Ovary (tissue), 9 donors: Measurements from ENCODE around the gene IP6K3. TPM values are rescaled to one million over a fixed set of nuclear protein-coding genes. Genes with fewer than 3 reads are reported as not detected.

Source experiments
- DNase-seq, 5 donors: peaks; one replicate each; pipeline ENCODE4 v3.0.0-alpha.2; 2019 to 2020
- H3K27ac ChIP-seq, 2 donors: fragments of 200-600 bp; one replicate each; pipeline versions ENCODE4 v1.5.1 to v1.8.0; 2019 to 2022
- H3K27me3 ChIP-seq: fragments of 200-600 bp; one replicate; pipeline ENCODE4 v1.8.0; 2022
- H3K36me3 ChIP-seq: fragments of 200-600 bp; sonication (generic); one replicate; pipeline ENCODE4 v1.5.1; 2019
- H3K4me1 ChIP-seq: one replicate; pipeline ENCODE4 v1.8.1; 2013; ENCODE audit warnings: mild to moderate bottlenecking, moderate library complexity; ENCODE audit not compliant: insufficient read depth
- H3K4me3 ChIP-seq: fragments of 200-600 bp; sonication (generic); one replicate; pipeline ENCODE4 v1.5.1; 2017
- H3K9me3 ChIP-seq, 2 donors: fragments of 200-600 bp in 1 of 2; sonication (generic) in 1 of 2; one replicate each; pipeline versions ENCODE4 v1.5.1 to v1.8.1; 2013 to 2019; ENCODE audit warnings: mild to moderate bottlenecking in 1 of 2, moderate library complexity in 1 of 2
- EP300 ChIP-seq: sonication (generic); formaldehyde crosslinking; IDR thresholded peaks from one replicate; pipeline ENCODE4 v1.6.1; 2017; ENCODE audit warnings: antibody characterized with exemption
- POLR2A ChIP-seq: fragments of 450-650 bp; IDR thresholded peaks from one replicate; pipeline ENCODE4 v1.6.1; 2017; ENCODE audit warnings: antibody characterized with exemption, mild to moderate bottlenecking, moderate library complexity
- WGBS, 3 donors: extraction: QIAGEN DNeasy Blood & Tissue Kit in 1 of 3; methylation state at CpG; one replicate each; pipeline versions ENCODE4 v1.1.5 to v1.1.7; 2013 to 2017; 5-methylcytosine and 5-hydroxymethylcytosine counted together
- intact Hi-C, 4 donors: fragments of 100-400 bp; cut with DNase I; formaldehyde crosslinking; loops; one replicate each; pipeline versions ENCODE4 v1.11.0 to v1.15.1; 2022 to 2023
- polyA plus RNA-seq, 2 donors: library from polyadenylated mRNA; stranded (reverse); fragments of 200-250 nt in 1 of 2; fragments of 350-450 nt in 1 of 2; fragmentation: Illumina TruSeq in 1 of 2; extraction: RNeasy Lipid Tissue Mini Kit (QIAGEN cat#74804) in 1 of 2; gene quantifications; one replicate each; pipeline ENCODE4 v1.2.3, GENCODE V29; 2013 to 2014
- total RNA-seq, 7 donors: library from RNA; depleted of rRNA in 2 of 7; stranded (reverse); fragments of >200 nt in 2 of 7; fragmentation: NEBNext Ultra II Directional in 3 of 7; extraction: Animal tissue kit (Norgen Biotek cat#: 25700) in 3 of 7; gene quantifications; one replicate each; pipeline versions ENCODE4 v1.1.0 to v1.2.4, GENCODE V29; 2016 to 2023
- TF ChIP-seq, protein P1 (sequence below), 3 donors: fragments of 450-650 bp in 2 of 3; fragments of 200-600 bp in 1 of 3; IDR thresholded peaks; one replicate each; pipeline versions ENCODE4 v1.5.1 to v1.8.0; 2016 to 2022; ENCODE audit warnings: antibody characterized with exemption in 3 of 3, mild to moderate bottlenecking in 1 of 3
- donor health status: DM: no; HTN: no; CAD: no; lungs with moderate emphysema.
- donor health status: DM: no; HTN: no; CAD: no.
- donor health status: Bipolar disorder and iron deficiency.
- donor health status: DM: yes; HTN: yes; CAD: no.
- donor health status: DM: no; HTN: no; CAD: no.
- donor health status: DM: yes; HTN: yes; CAD: no.

Gene IP6K3
- total and polyA plus RNA-seq, 9 donors = 0.11 to 1.1 (median 0.30) TPM; not detected in 2

DNA sequence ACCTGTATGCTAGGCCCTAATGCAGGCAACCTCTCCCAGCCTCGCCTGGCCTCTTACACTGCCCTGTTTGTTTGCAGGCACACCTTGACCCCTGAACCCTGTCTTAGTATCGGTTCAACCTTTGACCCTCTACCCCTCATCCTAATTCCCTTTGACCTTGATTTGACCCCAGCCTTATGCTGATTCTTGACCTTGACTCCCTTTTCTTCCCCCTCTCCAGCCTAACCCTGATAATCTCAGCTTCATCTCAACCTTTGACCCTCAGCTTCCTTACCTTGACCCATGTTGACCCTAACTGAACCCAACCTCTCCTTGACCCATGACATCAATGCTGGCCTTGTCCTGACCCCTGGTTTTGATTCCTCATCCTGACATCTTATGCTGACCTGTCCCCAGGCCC is 69.0 kb downstream of the IP6K3 start:
- Histone ChIP-seq H3K27ac (no peak overlapping the region), H3K4me3 (no peak overlapping the region), H3K9me3 (no peaks in the 10 kb centered on the region), H3K27me3 (no peaks in the 10 kb centered on the region), H3K4me1 (no peaks in the 10 kb centered on the region), H3K36me3 (no peaks in the 10 kb centered on the region)
- WGBS, 3 donors = 84 to 89% (median 89%) methylated on average over 2 of the region's 2 CpGs
- DNase-seq = no peak
- TF ChIP-seq POLR2A (no peak), EP300 (no peak)
- TF ChIP-seq, protein P1, sequence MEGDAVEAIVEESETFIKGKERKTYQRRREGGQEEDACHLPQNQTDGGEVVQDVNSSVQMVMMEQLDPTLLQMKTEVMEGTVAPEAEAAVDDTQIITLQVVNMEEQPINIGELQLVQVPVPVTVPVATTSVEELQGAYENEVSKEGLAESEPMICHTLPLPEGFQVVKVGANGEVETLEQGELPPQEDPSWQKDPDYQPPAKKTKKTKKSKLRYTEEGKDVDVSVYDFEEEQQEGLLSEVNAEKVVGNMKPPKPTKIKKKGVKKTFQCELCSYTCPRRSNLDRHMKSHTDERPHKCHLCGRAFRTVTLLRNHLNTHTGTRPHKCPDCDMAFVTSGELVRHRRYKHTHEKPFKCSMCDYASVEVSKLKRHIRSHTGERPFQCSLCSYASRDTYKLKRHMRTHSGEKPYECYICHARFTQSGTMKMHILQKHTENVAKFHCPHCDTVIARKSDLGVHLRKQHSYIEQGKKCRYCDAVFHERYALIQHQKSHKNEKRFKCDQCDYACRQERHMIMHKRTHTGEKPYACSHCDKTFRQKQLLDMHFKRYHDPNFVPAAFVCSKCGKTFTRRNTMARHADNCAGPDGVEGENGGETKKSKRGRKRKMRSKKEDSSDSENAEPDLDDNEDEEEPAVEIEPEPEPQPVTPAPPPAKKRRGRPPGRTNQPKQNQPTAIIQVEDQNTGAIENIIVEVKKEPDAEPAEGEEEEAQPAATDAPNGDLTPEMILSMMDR (IDR thresholded peaks at IDR 0.05) = no peak
- intact Hi-C loops = no loop called here

DNA sequence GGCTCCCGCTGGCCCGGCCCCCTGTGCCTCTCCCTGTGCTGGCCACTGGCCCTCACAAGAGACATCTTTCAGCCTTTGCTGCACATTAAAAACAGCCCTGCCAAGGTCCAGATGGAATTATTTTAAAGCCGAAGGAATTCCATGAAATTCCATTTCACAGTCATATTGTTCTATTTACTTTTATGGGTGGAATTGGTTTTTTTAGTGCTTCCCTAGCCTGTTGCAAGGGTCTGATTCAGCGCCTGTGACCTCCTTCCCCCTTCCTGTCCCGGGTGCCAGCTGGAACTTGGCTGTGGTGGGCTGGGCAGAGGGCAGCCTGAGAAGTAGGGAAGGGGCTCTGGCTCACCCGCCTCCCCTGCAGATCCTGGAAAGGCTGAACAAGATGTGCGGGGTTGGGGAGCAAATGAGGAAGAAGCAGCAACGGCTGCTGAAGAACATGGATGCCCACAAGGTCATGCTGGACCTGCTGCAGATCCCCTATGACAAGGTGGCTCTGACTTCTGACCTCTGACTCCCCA is 69.5 kb downstream of the IP6K3 start:
- Histone ChIP-seq H3K27ac (no peak overlapping the region), H3K36me3 (no peaks in the 10 kb centered on the region), H3K27me3 (no peaks in the 10 kb centered on the region), H3K4me1 (no peaks in the 10 kb centered on the region), H3K9me3 (no peaks in the 10 kb centered on the region), H3K4me3 (no peak overlapping the region)
- 21 to 57% (median 48%) methylated on average over 8 of the region's 8 CpGs for WGBS, 3 donors
- no peak for TF ChIP-seq EP300
- TF ChIP-seq, protein P1 (IDR thresholded peaks at IDR 0.05) = no peak
- TF ChIP-seq POLR2A = no peak
- intact Hi-C loops = no loop called here
- DNase-seq = no peak

DNA sequence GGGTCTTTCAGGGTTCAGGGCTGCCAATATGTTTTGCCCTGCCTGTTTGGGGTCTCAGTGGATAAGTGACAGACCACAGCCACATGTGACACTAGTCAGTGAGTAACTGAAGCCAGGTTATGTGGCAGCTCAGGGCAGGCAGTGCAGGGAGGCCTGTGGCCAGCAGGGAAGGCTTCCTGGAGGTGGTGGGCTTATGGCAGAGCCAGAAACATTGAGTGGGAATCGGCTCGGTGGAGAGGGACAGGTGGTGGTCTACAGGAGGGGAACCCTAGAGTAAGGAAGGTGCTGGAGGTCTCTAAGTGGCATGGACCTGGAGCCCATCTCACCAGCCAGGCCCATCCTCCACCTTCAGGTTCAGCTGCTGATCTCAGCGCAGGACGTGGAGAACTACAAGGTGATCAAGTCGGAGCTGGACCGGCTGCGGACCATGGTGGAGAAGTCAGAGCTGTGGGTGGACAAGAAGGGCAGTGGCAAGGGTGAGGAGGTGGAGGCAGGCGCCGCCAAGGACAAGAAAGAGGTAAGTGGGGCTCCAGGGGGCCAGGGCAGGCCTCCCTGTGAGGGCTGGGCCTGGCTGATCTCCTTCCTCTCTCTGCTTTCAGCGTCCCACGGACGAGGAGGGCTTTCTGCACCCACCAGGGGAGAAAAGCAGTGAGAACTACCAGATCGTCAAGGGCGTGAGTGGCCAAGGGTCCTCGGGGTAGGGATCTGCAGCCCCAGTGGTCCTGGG is 70.1 kb downstream of the IP6K3 start:
- Histone ChIP-seq H3K4me1 (no peaks in the 10 kb centered on the region), H3K4me3 (no peak overlapping the region), H3K9me3 (no peaks in the 10 kb centered on the region), H3K36me3 (no peaks in the 10 kb centered on the region), H3K27me3 (no peaks in the 10 kb centered on the region), H3K27ac (no peak overlapping the region)
- DNase-seq = no peak
- WGBS, 3 donors = 58 to 77% (median 62%) methylated on average over 15 of the region's 15 CpGs
- TF ChIP-seq POLR2A = no peak
- TF ChIP-seq, protein P1 (IDR thresholded peaks at IDR 0.05) = no peak
- intact Hi-C loops = no loop called here

DNA sequence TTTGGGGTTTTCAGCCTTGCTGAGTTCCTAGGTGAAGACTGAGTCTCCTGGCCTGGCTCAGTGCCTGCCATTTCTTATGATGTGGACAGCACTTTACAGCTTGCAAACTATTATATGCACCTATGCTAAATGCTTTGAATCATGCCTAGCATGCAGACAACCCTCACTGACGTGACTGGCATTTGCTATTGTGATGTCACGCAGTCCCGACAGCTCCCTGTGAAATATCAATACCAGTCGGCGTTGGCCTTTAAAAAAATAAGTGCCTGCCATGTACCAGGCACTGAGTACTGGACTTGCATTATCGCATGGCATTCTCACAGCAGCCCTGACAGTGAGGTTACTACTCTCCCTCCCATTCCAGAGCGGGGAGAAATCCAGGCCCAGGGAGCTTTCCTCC is 70.7 kb downstream of the IP6K3 start:
- Histone ChIP-seq H3K4me3 (no peak overlapping the region), H3K27me3 (no peaks in the 10 kb centered on the region), H3K36me3 (no peaks in the 10 kb centered on the region), H3K9me3 (no peaks in the 10 kb centered on the region), H3K27ac (no peak overlapping the region), H3K4me1 (no peaks in the 10 kb centered on the region)
- intact Hi-C loops = no loop called here
- TF ChIP-seq EP300 (no peak), POLR2A (no peak)
- TF ChIP-seq, protein P1 (IDR thresholded peaks at IDR 0.05) = no peak
- no peak for DNase-seq
- 94 to 96% (median 96%) methylated on average over 7 of the region's 7 CpGs for WGBS, 3 donors
